Measurements from ENCODE around the gene ARR3.
"Not testable (repeated sequence)": the region's sequence is repeated elsewhere in the genome, so short reads cannot be mapped to it uniquely, and the experiment has no call there.

Gene ARR3

GRCh38 chrX:70280573-70280972 is 12.4 kb downstream of the ARR3 start:
- no peak for DNase-seq (ENCODE audit: low spot score)

DNA sequence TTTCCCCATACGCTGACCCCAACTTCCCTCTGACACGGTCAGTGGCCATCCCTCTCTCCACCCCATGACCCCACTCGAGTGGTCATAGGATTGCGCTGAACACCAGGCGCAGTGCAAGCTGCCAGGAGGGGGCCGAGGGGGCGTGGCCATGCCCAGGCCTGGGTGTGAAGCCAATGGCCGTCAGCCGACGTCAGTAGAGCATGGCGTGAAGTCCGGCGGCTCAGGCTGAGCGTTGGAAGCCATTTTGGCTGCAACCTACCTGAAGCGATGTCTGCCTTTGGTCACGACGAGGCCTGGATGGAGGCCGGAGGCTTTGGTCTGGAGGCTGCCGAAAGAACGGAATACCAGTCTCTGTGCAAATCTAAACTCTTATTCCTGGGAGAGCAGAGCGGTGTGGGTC is 13.8 kb downstream of the ARR3 start, which contains the start of gene RAB41:
Gene RAB41 (plus strand): TSS at position 222 of the 400 bp plus-strand sequence. CDS start 46 bp downstream, at position 268.
- no peak for DNase-seq (ENCODE audit: low spot score)

- DNase-seq (ENCODE audit: low spot score): no peak
These were observed 21.1 kb downstream of the ARR3 start for GRCh38 chrX:70289168-70289792.

DNA sequence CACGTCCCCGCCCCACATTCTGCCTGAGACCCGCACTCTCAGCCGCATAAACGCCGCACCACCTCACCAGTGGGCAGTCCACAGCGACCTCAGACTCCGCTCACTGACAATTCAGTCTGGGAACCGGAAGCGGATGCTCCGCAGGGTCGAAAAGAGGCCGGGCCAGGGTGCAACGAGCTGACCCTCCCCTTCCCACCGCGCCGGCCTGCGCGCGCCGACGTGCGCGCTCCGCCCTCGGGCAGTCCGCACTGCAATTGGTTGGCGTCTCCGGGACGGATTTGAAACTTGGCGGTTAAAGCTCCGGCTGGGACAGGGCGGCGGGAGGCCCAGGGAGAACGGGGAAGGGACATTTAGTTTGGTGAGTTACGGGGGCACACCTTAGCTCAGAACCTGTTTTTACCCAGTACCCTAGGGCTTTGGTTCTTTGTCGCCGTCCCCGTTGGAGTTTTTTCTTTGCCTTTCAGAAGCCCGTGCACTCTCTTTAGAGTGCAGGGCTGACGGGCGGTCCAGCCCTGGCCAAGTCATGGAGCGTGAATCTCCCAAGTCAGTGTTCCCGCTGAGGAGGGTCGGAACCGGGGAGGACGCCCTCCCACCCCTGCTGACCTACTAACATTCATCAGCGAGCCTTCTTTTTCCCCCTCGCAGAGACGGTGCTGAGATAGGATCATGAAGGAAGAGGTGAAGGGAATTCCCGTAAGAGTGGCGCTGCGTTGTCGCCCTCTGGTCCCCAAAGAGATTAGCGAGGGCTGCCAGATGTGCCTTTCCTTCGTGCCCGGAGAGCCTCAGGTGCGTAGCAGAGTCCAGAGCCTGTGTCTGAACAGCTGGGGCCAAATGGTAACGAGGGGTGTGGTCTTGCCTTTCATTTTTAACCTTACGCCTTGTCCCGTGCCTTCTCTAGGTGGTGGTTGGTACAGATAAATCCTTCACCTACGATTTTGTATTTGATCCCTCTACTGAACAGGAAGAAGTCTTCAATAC is 21.9 kb downstream of the ARR3 start, which contains the start of the genes KIF4A and PDZD11:
Gene KIF4A (plus strand): TSS at position 312 of the 978 bp plus-strand sequence. CDS start 355 bp downstream, at position 667.
Gene PDZD11 (minus strand): TSS at position 135 of the 978 bp plus-strand sequence. CDS start 586 bp downstream, outside the sequence.
- peak; percentile 96 for DNase-seq (ENCODE audit: low spot score)

DNA sequence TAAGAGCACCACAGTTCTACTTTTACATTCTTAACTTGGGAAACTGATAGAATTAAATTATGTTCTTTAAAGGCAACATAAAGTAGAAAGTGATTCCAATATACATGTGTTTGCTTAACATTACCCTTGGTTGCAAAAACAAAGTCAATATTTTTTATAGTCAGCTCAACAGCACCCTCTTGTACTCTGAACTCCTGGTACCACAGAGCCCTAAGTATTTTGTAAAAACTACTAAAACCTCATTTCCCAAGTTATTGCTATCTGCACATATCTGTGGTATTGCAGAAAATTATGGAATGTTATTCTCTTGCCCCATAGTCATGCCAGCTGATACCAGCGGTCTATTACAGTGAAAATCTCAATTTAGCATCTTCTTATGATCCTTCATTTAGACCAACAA is 24.7 kb downstream of the ARR3 start:
- DNase-seq (ENCODE audit: low spot score): no peak

- DNase-seq (ENCODE audit: low spot score): no peak
These were observed 25.5 kb downstream of the ARR3 start for GRCh38 chrX:70293621-70294020.

GRCh38 chrX:70301716-70302115 is 33.6 kb downstream of the ARR3 start:
- peak; percentile 4 for DNase-seq (ENCODE audit: low spot score)

DNA sequence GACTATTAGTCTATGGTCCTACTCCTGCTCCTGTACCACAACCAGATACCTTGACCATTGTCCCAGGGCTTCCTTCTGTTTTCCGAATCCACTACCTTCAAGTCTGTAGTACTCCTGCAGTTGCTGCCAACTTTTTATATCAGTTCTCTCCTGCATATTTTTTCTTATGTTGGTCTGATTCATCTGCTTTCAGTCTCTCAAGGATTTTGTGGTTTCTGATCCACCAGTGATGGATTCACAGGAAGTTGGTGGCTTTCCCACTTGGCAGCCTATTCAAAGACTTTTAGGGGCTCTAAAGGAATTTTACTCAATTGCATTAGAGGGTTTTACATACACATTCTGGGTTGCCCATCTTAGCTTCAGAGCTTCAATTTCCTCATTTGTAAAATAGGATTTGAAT is 45.4 kb downstream of the ARR3 start:
- DNase-seq (ENCODE audit: low spot score): peak; percentile 10

GRCh38 chrX:70322784-70323183 is 54.6 kb downstream of the ARR3 start:
- DNase-seq (ENCODE audit: low spot score): no peak

DNA sequence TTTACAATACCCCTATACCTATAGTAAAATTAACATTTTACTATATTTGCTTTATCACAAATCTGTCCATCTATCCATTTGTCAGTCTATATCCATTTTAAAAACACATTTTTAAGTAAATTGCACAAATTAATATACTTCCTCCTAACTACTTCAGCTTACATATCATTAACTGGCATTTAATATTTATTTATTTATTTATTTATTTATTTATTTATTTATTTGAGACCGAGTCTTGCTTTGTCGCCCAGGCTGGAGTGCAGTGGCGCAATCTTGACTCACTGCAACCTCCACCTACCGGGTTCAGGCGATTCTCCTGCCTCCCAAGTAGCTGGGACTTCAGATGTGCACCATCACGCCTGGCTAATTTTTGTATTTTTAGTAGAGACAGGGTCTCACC is 55.5 kb downstream of the ARR3 start:
- DNase-seq (ENCODE audit: low spot score): not testable (repeated sequence)

- no peak for DNase-seq (ENCODE audit: low spot score)
These were observed 56.2 kb downstream of the ARR3 start for GRCh38 chrX:70324326-70324725.

DNA sequence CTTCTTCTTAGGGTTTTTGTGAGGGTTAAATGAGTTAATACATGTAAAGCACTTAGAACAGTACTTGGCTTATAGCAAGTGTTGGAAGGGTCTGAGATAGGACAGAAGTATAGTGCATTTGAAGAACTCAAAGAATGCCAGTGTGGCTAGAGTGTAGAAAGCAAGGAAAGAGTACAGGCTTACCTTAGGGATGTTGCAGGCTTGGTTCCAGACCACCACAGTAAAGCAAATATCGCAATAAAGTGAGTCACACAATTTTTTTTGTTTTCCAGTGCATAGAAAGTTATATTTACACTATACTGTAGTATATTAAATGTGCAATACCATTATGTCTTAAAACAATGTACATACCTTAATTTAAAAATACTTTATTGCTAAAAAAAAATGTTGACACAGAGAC is 63.0 kb downstream of the ARR3 start:
- DNase-seq (ENCODE audit: low spot score): no peak

Data from AG08395 (cell line).